ENCODE measurements around the gene SLC9A8. TPM values are rescaled to one million over a fixed set of nuclear protein-coding genes. Genes with fewer than 3 reads are reported as not detected.
A peak's percentile ranks its signal among the peaks of the same experiment; 100 is the strongest.

SLC9A8 gene
- total RNA-seq, 1 experiment from 2014 or later: 7.5 TPM

DNA sequence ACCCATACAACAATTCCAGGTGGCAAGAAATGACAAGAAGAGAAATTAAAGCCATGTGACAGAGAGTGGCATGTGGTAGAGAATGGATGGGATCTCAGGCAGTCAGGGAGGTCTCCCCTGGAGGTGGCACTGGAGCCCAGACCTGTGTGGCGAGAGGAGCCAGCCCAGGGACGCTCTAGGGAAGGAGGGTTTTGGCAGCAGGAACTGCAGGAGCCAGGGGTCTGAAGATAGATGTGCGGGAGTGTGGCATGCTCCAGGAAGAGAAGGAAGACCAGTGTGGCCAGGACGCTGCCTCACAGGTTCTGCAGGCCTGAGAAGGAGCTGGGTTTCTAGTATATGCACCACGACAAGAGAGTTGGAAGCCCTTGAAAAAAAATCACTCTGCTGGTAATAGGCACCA, 57.6 kb downstream of the SLC9A8 start:
- no peak overlapping the region for H3K27ac ChIP-seq (ENCODE audit: insufficient read length, low read depth, low read length)
- no peaks in the 10 kb centered on the region for H3K79me2 ChIP-seq (ENCODE audit: insufficient read depth, low read length)
- no peak overlapping the region for H4K8ac ChIP-seq (replicated peaks; ENCODE audit: insufficient read length, low read depth, low read length)
- no peak overlapping the region for H2BK12ac ChIP-seq (ENCODE audit: insufficient read length, low read depth, low read length)
- no peaks in the 10 kb centered on the region; a peak in 1 of 5 replicates for H3K9me3 Mint-ChIP-seq
- H3K56ac ChIP-seq (ENCODE audit: insufficient read length, low read depth, low read length): no peak overlapping the region
- H4K5ac ChIP-seq (ENCODE audit: insufficient read length, low read depth, low read length): no peak overlapping the region
- H3K27me3 ChIP-seq (ENCODE audit: insufficient read depth, low read length): no peaks in the 10 kb centered on the region
- H3K14ac ChIP-seq (ENCODE audit: insufficient read depth, low read length): no peak overlapping the region
- no peak overlapping the region for H3K4me3 Mint-ChIP-seq
- H3K4me2 ChIP-seq (ENCODE audit: insufficient read depth, insufficient read length, low read length): no peak overlapping the region
- no CpG with 5 or more reads among the region's 5 CpGs for WGBS (ENCODE audit: extremely low coverage, insufficient read length, low lambda C conversion rate)
- peaks cover 1% of the 10 kb centered on the region for H3K27me3 Mint-ChIP-seq (ENCODE audit: low read depth)
- no peak overlapping the region for H4K91ac ChIP-seq (ENCODE audit: insufficient read length, low read depth, low read length)
- H3K36me3 Mint-ChIP-seq (ENCODE audit: insufficient read depth in 1 of 3, low read depth in 3 of 3): peaks cover 0 to 13% (median 0%) of the 10 kb centered on the region in 3 experiments; a peak in 3 of 7 replicates
- H2BK15ac ChIP-seq (ENCODE audit: low read depth, low read length): no peak overlapping the region
- no peak overlapping the region for H3K9ac ChIP-seq (ENCODE audit: extremely low read depth, insufficient read length, low read length)
- no peak for DNase-seq
- H3K23ac ChIP-seq (ENCODE audit: insufficient read length, low read depth, low read length): no peak overlapping the region
- TF ChIP-seq, protein P1, sequence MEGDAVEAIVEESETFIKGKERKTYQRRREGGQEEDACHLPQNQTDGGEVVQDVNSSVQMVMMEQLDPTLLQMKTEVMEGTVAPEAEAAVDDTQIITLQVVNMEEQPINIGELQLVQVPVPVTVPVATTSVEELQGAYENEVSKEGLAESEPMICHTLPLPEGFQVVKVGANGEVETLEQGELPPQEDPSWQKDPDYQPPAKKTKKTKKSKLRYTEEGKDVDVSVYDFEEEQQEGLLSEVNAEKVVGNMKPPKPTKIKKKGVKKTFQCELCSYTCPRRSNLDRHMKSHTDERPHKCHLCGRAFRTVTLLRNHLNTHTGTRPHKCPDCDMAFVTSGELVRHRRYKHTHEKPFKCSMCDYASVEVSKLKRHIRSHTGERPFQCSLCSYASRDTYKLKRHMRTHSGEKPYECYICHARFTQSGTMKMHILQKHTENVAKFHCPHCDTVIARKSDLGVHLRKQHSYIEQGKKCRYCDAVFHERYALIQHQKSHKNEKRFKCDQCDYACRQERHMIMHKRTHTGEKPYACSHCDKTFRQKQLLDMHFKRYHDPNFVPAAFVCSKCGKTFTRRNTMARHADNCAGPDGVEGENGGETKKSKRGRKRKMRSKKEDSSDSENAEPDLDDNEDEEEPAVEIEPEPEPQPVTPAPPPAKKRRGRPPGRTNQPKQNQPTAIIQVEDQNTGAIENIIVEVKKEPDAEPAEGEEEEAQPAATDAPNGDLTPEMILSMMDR (conservative IDR thresholded peaks at IDR 0.05): no peak
- H3T11ph ChIP-seq (ENCODE audit: low read length): no peak overlapping the region
- H3K27ac Mint-ChIP-seq: peak overlapping the region in 1 of 3 experiments; percentile 26; a peak in 1 of 7 replicates
- no peak overlapping the region for H2BK20ac ChIP-seq (ENCODE audit: low read depth, low read length, poor library complexity, severe bottlenecking)
- H3K4me1 ChIP-seq (ENCODE audit: insufficient read depth, low read length): no peaks in the 10 kb centered on the region
- H3K4me1 Mint-ChIP-seq: peaks cover 15% of the 10 kb centered on the region in 2 experiments
- H3K18ac ChIP-seq (ENCODE audit: insufficient read length, low read depth, low read length): no peak overlapping the region
- no peak overlapping the region for H2AK5ac ChIP-seq (ENCODE audit: insufficient read length, low read length)
- H3K79me1 ChIP-seq (ENCODE audit: insufficient read depth, low read depth, low read length, poor library complexity, severe bottlenecking): no peaks in the 10 kb centered on the region
- H3K4ac ChIP-seq (ENCODE audit: low read depth, low read length): no peak overlapping the region
- H2BK5ac ChIP-seq (ENCODE audit: insufficient read length, low read length): no peak overlapping the region
- no peaks in the 10 kb centered on the region for H4K20me1 ChIP-seq (ENCODE audit: control insufficient read depth, insufficient read depth, insufficient read length)
- no peaks in the 10 kb centered on the region for H3K23me2 ChIP-seq (ENCODE audit: insufficient read length, low read depth, low read length, poor library complexity, severe bottlenecking)
- H3K9me3 ChIP-seq (ENCODE audit: control insufficient read depth, low read depth, low read length): no peaks in the 10 kb centered on the region
- H2AFZ ChIP-seq (ENCODE audit: low read length): no peak overlapping the region
- H2BK120ac ChIP-seq (ENCODE audit: low read depth, low read length, poor library complexity, severe bottlenecking): no peak overlapping the region

Measured in H9 (cell line).